Glutamatergic neuron (in vitro differentiated cells): ENCODE measurements around the gene ATP2C2. TPM values are rescaled to one million over a fixed set of nuclear protein-coding genes. Genes with fewer than 3 reads are reported as not detected.

Experiments used
- DNase-seq: peaks from one replicate; pipeline ENCODE4 v3.0.0; 2022
- H3K27ac Mint-ChIP-seq: one replicate; pipeline ENCODE4 v1.8.0; 2020; ENCODE audit warnings: mild to moderate bottlenecking, mixed read lengths, inconsistent platforms; ENCODE audit not compliant: unreplicated experiment
- H3K27me3 Mint-ChIP-seq: one replicate; pipeline ENCODE4 v1.8.0; 2020; ENCODE audit warnings: mild to moderate bottlenecking, moderate library complexity, mixed read lengths, inconsistent platforms; ENCODE audit not compliant: unreplicated experiment
- H3K36me3 Mint-ChIP-seq: one replicate; pipeline ENCODE4 v1.8.0; 2020; ENCODE audit warnings: mild to moderate bottlenecking, mixed read lengths, inconsistent platforms; ENCODE audit not compliant: unreplicated experiment
- H3K4me1 Mint-ChIP-seq: one replicate; pipeline ENCODE4 v1.8.0; 2020; ENCODE audit warnings: mild to moderate bottlenecking, low read depth, mixed read lengths, inconsistent platforms; ENCODE audit not compliant: unreplicated experiment
- H3K4me3 Mint-ChIP-seq: one replicate; pipeline ENCODE4 v1.8.0; 2020; ENCODE audit warnings: mild to moderate bottlenecking, mixed read lengths, inconsistent platforms; ENCODE audit not compliant: unreplicated experiment
- H3K9me3 Mint-ChIP-seq: one replicate; pipeline ENCODE4 v1.8.0; 2020; ENCODE audit warnings: mild to moderate bottlenecking, moderate library complexity, mixed read lengths, inconsistent platforms; ENCODE audit not compliant: unreplicated experiment
- CTCF ChIP-seq: fragments of 200-600 bp; sonication (generic); IDR thresholded peaks from one replicate; pipeline ENCODE4 v1.5.0; 2021; ENCODE audit not compliant: partially characterized antibody, unreplicated experiment
- total RNA-seq: library from RNA; stranded (reverse); fragmentation: NEBNext Ultra II Directional; extraction: Animal tissue kit (Norgen Biotek cat#: 25700); gene quantifications from one replicate; pipeline ENCODE4 v1.2.1, GENCODE V29; 2021; ENCODE audit not compliant: unreplicated experiment

ATP2C2 gene
- total RNA-seq, 1 donor from 2014 or later: not detected

DNA sequence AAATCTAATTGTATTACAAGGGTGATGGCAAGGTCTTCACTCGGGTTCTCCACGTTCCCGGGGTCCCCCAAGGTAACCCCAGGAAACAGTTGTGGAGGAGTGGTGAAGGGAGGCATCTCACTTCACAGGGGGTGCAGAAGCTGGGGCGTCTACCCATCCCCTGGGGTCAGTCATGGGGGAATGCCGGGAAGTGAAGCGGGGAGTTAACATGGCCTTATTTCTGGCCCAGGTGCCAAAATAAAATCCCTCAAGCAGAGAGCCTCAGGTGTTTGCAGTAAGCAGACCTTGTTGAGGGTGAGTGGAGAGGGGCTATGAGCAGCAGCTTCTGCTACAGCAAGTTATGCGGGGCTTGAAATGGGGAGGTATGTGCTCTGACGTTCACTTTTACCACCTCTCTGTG lies 9.0 kb upstream of the ATP2C2 start:
- no peak overlapping the region for H3K27ac Mint-ChIP-seq

GRCh38 chr16:84360170-84360569 lies 8.2 kb upstream of the ATP2C2 start:
- Mint-ChIP-seq H3K36me3 (no peaks in the 10 kb centered on the region), H3K4me1 (peaks cover 3% of the 10 kb centered on the region), H3K9me3 (no peaks in the 10 kb centered on the region), H3K27me3 (peaks cover 2% of the 10 kb centered on the region), H3K27ac (no peak overlapping the region), H3K4me3 (no peak overlapping the region)
- no peak for DNase-seq
- TF ChIP-seq CTCF: no peak

More for the DNA sequence above, 9.0 kb upstream of the ATP2C2 start:
- Mint-ChIP-seq H3K4me1 (peaks cover 3% of the 10 kb centered on the region), H3K27me3 (peaks cover 2% of the 10 kb centered on the region), H3K4me3 (no peak overlapping the region), H3K36me3 (no peaks in the 10 kb centered on the region), H3K9me3 (no peaks in the 10 kb centered on the region)
- no peak for DNase-seq
- TF ChIP-seq CTCF: no peak

GRCh38 chr16:84360748-84361147 lies 7.6 kb upstream of the ATP2C2 start:
- Mint-ChIP-seq H3K4me1 (peaks cover 3% of the 10 kb centered on the region), H3K36me3 (no peaks in the 10 kb centered on the region), H3K27ac (no peak overlapping the region), H3K4me3 (no peak overlapping the region), H3K9me3 (no peaks in the 10 kb centered on the region), H3K27me3 (peaks cover 3% of the 10 kb centered on the region)
- no peak for TF ChIP-seq CTCF
- no peak for DNase-seq

- no peaks in the 10 kb centered on the region for H3K9me3 Mint-ChIP-seq
- no peak for DNase-seq
These were observed 6.8 kb upstream of the ATP2C2 start for GRCh38 chr16:84361546-84361945.

DNA sequence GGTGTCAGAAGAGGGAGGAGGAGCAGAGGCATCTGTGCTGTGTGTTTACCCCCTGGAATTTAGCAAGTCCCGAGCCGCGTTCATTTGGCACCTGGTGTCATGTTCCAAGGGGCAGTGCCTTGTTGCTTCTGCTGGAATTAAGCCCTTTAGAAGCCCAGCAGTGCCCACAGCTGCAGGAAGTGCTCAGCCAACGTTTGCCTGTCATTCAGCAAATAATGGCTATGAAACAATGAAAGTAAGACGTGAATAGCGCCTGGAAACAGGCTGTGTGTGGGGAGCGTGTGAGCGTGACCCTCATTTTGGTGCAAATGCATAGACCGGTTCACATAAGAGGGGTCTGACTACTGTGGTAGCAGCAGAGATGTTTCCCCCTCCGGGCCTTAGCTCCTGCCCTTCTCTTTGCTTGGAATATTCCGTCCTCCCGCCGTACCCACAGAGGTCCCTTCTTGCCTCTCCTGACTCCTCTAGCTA lies 5.8 kb upstream of the ATP2C2 start:
- TF ChIP-seq CTCF: no peak
- DNase-seq: no peak
- H3K36me3 Mint-ChIP-seq: no peaks in the 10 kb centered on the region
- no peak overlapping the region for H3K27ac Mint-ChIP-seq
- peaks cover 8% of the 10 kb centered on the region for H3K27me3 Mint-ChIP-seq
- H3K4me3 Mint-ChIP-seq: no peak overlapping the region
- H3K9me3 Mint-ChIP-seq: peaks cover 6% of the 10 kb centered on the region
- H3K4me1 Mint-ChIP-seq: peaks cover 3% of the 10 kb centered on the region

More at GRCh38 chr16:84361546-84361945, 6.8 kb upstream of the ATP2C2 start:
- Mint-ChIP-seq H3K27me3 (peaks cover 6% of the 10 kb centered on the region), H3K4me3 (no peak overlapping the region), H3K4me1 (peaks cover 3% of the 10 kb centered on the region), H3K36me3 (no peaks in the 10 kb centered on the region), H3K27ac (no peak overlapping the region)
- TF ChIP-seq CTCF: no peak
